ENCODE data around the gene GINS2.

The GINS2 gene

DNA sequence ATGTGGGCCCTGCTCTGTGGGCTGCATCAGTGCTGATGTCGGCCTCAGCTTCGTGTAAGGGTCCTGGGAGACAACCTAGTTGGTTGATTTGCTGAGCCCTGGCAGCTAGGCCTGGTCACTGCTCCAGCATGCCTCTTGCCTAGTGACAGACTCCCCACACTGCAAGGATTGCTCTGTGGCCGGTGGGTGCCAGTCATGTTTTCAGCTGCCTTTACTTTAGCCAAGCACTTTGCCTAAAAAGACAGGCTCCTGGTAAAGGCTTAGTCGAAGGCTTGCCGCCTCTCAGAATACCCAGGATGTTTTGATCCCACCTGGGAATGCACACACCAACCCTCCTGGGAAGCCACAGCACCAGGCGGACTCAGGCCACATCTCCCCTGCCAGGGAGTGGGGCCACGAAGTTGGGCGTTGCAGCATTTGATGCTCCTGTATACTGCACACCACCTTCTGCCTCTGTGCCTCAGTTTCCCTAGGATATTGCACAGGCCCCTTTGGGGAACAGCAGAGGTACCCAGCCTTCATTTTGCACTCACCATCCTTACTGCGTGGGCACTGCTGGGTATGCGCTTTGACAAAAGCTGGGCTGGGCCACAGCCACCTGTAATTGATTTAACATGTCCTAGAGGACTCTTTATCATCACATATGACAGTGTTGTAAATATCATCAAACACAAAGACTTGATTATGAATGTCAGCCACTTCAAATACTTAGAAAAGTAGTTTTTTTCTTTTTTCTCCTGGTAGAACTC lies 19.9 kb downstream of the GINS2 start:
- DNase-seq (ENCODE audit: low read depth in 2 of 3, low spot score in 2 of 3): no peak

DNA sequence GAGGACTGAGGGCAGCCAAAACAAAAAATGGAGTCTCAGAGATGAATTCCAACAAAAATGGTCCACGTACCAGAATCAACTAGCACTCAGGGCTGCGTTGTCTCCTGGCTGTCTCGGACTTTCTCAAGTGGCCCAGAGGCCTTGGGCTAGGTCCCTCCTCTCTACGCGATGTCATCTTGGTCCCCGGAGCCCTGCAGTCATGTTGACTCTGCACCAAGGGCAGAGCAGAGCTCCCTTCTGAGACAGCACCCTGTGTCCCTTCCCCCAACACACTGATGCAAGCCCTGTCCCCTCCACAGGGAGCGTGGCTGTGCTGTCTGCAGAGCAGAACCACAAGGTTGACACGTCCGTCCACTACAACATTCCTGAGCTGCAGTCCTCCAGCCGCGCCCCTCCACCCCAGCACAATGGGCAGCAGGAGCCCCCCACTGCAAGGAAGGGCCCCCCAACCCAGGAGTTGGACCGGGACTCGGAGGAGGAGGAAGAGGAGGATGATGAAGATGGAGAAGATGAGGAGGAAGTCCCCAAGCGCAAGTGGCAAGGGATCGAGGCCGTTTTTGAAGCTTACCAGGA lies 20.8 kb downstream of the GINS2 start:
- no peak for DNase-seq (ENCODE audit: low read depth in 2 of 3, low spot score in 2 of 3)

DNA sequence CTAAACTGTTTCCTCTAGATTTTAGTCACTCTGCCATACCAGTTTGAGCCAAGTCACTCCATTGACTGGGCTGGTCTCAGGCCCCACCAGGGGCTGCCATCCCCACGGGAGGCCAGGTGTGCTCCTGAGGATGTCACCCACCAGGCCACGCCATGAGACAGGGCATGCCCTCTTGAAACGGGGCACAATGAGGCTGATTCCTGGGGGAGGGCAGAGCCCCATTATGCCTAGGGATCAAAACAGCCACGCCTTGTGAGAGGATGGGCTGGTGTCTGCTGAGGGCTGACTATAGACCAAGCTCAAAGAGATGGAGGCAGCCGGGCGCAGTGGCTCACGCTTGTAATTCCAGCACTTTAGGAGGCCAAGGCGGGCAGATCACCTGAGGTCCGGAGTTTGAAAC lies 21.5 kb downstream of the GINS2 start:
- no peak for DNase-seq (ENCODE audit: low read depth in 2 of 3, low spot score in 2 of 3)

DNA sequence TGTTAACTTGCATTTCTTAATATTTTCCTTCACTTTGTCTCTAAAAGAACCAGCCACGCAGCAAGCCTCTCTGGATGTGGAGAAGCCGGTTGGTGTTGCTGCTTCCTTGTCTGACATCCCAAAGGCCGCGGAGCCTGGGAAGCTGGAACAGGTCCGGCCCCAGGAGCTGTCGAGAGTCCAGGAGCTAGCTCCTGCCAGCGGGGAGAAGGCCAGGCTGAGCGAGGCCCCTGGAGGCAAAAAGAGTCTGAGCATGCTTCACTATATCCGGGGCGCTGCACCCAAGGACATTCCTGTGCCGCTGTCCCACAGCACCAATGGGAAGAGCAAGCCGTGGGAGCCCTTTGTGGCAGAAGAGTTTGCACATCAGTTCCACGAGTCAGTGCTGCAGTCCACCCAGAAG lies 22.8 kb downstream of the GINS2 start:
- DNase-seq (ENCODE audit: low read depth in 2 of 3, low spot score in 2 of 3): no peak

DNA sequence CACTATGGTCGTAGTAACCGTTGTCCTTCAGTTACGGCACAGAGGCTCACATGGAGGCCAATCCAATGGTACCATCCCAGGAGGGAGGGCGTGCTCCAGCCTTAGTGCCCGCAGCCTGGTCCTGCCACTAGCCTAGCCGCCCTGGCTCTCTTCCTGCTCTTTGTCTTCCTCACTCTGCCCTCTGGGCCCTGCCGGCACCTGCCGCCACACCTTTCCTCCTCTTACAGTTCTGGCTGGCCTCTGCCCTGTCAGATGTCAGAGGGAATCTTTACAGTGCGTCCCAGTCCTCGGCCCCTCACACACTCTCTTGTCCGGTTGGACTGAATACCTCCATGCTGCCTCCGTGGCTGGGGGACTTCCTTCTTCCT lies 23.4 kb downstream of the GINS2 start:
- no peak for DNase-seq (ENCODE audit: low read depth in 2 of 3, low spot score in 2 of 3)

DNA sequence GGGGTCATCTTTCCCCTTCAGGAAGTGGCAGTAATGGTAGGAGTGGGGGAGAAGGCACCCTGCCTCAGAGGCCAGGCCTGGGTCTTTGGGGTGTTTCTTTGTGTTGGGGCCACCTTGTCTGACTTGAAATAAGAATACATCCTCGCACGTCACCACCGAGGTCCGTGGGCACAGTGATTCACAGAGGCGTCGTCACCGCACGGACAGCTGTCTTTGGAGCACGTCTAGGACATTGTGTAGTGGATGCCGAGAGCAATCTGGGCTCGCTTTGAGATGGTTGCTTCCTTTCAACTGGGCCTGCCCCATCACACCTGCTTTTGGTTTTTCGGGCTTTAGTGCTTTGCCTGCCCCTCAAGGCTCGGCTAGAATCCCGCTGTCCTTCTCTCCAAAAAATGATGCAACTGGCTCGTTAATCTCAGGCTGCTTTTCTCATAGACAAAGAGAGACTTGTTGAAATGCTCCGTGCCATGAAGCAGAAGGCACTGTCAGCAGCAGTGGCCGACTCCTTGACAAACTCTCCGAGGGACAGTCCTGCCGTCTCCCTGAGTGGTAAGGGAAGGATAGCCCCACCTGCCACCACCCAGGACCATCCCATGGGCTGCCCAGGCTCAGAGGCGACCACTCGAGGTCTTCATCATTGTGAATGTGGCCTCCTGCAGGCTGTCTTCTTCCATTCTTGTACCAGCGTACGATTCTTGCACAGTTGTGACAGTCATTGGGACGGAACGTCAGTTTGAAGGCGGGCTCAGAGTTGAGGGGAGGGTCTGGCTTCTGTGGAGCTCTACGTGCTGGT lies 24.0 kb downstream of the GINS2 start:
- DNase-seq (ENCODE audit: low read depth in 2 of 3, low spot score in 2 of 3): no peak

DNA sequence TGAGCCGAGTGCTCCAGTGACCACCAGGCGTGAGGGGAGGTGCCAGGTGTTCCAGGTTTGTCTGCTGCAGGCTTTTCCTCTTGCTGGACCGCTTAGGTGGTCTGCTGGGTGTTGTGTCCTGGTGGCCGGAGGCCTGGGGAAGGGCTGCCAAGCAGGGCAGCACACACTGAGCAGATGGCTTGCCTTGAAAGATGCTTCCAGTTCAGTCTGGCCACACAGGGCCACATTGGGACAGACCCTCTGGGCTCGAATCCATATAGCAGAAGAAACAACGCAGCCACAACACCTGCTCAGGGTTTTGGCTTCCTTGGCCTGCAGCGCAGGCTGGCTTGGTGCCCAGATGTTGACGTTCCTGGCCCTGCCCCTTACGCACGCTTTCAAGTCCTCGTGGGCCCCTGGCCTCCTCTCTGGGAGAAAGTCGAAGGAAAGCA lies 24.8 kb downstream of the GINS2 start:
- DNase-seq (ENCODE audit: low read depth in 2 of 3, low spot score in 2 of 3): no peak

DNA sequence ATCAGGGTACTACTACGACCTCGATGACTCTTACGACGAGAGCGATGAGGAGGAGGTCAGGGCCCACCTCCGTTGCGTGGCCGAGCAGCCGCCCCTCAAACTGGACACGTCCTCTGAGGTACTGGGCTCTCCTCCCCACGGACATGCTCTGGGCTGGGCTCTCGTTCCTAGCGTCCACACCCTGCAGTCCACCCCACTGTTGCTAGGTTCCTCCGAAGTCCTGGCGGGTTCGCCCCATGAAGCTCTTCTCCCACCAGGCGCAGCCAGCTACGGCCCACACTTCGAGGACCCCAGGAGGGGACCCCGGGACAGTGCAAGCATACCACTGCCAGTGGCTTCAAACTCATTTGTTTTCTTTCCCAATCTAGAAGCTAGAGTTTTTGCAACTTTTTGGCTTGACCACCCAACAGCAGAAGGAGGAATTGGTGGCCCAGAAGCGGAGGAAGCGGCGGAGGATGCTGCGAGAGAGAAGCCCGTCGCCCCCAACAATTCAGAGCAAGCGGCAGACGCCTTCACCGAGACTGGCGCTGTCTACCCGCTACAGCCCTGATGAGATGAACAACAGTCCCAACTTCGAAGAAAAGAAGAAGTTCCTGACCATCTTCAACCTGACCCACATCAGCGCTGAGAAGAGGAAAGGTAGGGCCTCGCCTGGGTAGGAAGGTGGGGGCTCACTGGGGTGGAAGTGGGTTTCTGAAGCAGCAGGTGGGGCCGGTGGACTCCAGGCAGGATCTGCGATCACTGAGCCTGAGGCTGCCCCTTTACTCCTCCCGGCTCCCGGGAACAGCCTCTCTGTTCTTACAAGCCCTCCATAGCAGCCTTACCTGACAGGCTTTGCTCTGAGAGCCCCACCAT lies 25.6 kb downstream of the GINS2 start:
- no peak for DNase-seq (ENCODE audit: low read depth in 2 of 3, low spot score in 2 of 3)

DNA sequence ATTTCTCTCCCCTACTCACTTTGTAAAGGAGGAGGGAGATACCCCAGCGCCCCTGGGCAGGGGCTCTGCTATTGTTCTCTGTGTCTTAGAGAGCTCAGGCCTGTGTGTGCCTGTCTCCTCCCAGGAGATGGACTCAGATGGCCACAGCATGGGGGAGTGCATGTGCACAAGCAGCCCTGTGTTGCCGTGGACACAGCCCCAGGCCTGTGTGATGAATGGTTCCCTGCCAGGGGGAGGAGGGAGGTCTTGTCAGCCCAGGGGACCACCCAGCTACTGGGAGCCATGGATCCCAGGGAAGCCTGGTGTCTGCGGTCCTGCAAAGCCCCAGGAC lies 26.3 kb downstream of the GINS2 start:
- DNase-seq (ENCODE audit: low read depth in 2 of 3, low spot score in 2 of 3): no peak

DNA sequence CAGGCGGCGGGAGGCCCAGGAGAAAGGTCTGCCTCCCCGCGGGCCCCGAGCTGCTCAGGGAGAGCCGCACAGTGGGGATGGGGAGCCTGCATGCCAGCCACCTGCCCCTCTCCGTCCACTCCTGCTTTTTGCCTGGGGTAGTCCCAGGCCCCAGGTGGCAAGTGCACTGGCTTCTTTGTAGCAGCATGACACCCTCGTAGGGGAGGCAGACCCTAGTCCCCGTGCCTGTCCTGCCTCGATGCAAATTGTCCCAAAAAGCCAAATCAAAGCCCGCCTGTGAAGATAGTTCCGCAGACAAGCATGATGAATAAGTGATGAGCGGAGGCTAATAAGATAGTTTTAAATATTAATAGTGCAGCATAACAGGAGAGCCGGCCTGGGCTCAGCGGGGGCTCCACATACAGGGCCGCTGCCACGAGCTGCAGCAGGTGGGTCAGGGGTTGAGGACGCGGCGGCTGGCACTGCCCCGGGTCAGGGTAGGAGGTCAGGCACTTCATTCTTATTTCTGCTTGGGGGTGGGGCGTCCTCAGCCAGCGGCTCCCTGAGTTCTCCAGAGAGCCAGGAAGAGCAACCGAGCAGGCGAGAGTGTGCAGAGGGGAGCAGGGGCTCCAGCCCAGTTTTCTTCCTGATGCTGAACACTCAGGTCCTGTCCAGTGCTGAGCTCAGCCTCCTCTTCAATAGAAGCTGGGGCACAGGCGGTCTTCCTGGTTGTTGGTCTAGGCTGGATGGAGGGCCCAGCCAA lies 26.8 kb downstream of the GINS2 start:
- DNase-seq (ENCODE audit: low read depth in 2 of 3, low spot score in 2 of 3): no peak

DNA sequence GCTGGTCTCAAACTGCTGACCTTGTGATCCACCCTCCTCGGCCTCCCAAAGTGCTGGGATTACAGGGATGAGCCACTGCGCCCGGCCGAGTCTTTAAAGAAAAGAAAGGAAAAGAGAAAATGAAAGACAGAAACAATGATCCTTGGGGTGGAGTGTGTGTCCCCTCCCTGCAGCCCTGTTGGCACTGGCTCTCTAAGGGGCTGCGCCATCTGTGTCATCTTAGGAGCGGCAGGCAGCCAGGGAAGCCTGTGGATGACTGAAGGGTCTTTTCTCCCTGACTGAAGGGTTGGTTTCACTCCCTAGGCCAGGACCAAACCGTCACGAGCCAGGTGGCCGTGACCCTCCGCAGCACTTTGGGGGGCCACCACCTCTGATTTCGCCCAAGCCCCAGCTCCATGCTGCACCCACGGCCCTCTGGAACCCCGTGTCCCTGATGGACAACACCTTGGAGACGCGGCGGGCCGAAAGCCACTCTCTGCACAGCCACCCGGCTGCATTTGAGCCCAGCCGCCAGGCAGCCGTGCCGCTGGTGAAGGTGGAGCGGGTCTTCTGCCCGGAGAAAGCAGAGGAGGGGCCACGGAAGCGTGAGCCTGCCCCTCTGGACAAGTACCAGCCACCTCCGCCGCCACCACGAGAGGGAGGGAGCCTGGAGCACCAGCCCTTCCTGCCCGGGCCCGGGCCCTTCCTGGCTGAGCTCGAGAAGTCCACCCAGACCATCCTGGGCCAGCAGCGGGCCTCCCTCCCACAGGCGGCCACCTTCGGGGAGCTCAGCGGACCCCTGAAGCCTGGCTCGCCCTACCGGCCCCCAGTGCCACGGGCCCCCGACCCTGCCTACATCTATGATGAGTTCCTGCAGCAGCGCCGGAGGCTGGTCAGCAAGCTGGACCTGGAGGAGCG lies 27.7 kb downstream of the GINS2 start:
- DNase-seq (ENCODE audit: low read depth in 2 of 3, low spot score in 2 of 3): no peak

DNA sequence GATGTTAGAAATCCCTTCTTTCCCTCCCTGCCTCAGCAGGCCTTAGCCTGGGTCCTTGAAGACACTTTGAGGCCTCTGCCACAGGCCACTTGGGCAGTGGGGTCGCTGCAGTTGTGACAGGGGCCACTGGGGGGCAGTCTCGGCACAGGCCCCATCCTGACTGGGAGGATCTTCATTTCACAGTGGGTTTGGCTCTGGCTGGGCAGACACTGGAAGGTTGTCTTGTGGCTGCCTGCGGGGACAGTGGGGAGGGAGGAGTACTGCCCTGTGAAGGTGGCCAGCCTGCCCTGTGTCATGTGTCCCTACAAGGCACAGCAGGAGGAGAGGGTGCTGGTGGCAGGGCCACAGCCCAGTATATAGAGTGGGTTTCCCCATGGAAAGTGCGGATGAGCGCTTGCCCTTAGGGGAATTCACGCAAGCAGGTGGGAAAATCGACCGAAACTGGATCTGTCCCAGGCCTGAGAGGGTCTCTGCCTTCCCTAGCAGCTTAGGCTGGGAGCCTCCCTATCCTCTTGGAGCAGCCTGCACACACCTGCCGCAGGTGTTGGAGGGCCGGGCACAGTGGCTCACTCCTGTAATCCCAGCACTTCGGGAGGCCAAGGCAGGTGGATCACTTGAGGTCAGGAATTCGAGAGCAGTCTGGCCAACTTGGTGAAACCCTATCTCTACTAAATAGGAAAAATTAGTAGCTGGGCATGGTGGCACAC lies 28.8 kb downstream of the GINS2 start:
- DNase-seq (ENCODE audit: low read depth in 2 of 3, low spot score in 2 of 3): peak; percentile 38 to 68 (median 58)

DNA sequence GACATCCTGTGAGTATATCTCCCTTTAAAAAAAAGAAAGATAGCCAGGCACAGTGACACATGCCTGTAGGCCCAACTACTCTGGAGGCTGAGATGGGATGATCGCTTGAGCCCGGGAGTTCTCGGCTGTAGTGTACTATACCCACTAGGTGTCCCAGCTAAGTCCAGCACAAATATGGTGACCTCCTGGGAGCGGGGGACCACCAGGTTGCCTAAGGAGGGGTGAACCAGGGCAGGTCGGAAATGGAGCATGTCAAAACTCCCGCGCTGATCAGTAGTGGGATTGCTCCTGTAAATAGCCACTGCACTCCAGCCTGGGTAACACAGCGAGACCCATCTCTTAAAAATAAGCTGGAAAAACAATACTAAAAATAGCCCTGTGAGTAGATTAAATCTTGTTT lies 29.4 kb downstream of the GINS2 start:
- no peak for DNase-seq (ENCODE audit: low read depth in 2 of 3, low spot score in 2 of 3)

DNA sequence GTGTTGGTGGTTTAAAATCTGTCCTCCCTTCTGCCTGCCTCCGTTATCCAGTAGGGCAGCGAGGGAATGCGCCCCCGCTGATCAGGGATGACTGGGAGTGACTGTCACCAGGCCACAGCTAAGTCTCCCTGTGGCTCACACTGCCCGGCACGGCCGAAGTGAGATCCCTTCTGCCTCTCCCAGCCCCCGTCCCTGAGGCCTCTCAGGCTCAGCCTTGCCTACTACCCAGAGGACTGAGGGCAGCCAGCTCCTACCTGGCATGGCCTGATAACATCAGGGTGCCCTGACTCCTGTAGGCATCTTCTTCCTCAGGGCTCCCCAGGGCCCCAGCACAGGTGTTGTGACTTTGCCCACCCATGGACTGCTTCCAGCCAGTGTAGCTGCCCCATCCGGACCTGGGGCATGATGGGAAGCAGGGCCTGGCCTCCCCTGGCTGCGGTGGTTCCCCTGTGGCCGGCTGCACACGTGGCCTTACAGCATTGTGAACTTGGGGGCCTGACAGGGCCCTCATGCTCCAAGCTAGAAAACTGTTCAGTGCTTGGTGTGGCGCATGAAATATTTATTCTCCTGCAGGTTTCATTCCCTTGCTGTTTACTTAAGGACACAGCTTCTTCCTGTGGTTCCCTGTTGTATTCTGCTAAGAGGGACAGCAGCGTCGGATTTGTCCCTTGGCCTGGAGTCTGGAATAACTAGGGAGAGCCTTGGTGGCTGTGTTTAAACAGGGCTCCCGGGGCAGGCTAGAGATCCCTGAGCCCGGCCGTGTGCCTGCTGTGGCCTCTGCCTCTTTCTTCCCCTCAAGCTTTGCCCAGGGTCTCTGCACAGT lies 30.0 kb downstream of the GINS2 start:
- DNase-seq (ENCODE audit: low read depth in 2 of 3, low spot score in 2 of 3): no peak

DNA sequence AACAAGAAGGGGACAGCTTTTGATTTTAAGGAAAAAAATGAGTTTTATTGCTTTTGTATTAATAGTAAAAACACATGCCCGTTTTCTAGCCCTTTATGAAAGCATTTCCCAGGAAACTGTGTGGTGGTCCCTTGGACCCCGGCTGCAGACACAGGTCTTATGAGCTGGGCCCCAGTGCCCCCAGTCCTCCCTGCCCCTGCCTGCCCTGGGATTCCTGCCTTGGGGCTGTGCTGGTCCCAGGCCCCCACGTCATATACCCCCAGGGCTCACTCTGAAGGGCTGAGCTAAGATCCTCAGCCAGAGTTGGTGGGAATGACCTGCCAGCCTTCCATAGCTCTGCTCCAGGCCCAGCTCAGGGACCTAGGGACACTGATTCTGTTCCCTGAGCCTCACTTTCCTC lies 30.8 kb downstream of the GINS2 start:
- DNase-seq (ENCODE audit: low read depth in 2 of 3, low spot score in 2 of 3): no peak

DNA sequence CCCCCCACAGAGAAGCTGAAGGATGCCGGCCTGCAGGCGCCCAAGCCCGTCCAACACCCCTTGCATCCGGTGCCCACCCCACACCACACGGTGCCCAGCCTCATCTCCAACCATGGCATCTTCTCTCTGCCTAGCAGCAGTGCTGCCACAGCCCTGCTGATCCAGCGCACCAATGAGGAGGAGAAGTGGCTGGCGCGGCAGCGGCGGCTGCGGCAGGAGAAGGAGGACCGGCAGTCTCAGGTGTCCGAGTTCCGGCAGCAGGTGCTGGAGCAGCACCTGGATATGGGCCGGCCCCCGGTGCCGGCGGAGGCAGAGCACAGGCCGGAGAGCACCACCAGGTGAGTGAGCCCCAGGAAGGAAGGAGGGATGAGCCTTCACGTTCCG lies 31.5 kb downstream of the GINS2 start:
- DNase-seq (ENCODE audit: low read depth in 2 of 3, low spot score in 2 of 3): no peak

DNA sequence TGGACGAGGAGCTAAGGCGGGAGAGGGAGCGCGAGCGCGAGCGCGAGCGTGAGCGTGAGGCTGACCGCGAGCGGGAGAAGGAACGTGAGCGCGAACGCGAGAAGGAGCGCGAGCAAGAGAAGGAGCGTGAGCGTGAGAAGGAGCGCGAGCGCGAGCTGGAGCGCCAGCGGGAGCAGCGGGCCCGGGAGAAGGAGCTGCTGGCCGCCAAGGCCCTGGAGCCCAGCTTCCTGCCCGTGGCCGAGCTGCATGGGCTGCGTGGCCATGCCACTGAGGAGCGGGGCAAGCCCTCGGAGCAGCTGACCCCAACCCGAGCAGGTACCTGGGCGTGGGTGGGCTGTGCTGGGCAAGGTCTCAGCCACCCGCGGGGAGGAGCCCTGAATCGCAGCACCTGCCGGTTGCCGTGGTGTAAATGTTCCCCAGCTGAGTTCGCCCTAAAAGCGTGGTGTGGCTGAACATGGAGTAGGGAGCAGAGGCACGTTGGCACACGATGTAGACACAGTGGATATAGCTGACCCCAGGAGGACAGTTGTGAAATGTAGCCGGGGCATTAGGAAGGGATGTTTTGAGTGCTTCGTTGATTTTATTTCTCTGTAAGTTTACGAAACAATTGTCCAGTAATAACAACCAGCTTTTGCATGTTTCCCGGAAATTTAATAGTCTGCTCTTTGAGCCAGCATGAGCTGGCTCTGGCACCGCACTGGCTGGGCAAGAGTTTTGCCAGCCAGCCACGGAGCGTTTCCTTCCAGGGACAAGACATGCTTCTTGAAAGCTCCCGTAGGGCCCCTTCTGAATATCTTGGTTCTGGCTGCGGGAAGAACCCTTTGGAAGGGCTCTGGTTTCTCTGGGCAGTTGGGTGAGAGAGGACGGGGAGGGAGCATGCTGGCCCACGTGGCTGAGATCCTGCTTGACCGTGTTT lies 32.1 kb downstream of the GINS2 start:
- DNase-seq (ENCODE audit: low read depth in 2 of 3, low spot score in 2 of 3): no peak

Data from activated CD8-positive, alpha-beta memory T cell treated with anti-CD3 and anti-CD28 coated beads for 48 hours (primary cell).